22Rv1 (cell line): ENCODE measurements around the gene WDR17.

Source experiments
- ZFX ChIP-seq: fragments of 450-650 bp; IDR thresholded peaks from 2 replicates; pipeline ENCODE4 v1.6.1; 2017; ENCODE audit warnings: antibody characterized with exemption, borderline replicate concordance
- TF ChIP-seq, protein P1 (sequence below): fragments of 450-650 bp; IDR thresholded peaks from 2 replicates; pipeline ENCODE4 v1.5.1; 2017; ENCODE audit warnings: mild to moderate bottlenecking

DNA sequence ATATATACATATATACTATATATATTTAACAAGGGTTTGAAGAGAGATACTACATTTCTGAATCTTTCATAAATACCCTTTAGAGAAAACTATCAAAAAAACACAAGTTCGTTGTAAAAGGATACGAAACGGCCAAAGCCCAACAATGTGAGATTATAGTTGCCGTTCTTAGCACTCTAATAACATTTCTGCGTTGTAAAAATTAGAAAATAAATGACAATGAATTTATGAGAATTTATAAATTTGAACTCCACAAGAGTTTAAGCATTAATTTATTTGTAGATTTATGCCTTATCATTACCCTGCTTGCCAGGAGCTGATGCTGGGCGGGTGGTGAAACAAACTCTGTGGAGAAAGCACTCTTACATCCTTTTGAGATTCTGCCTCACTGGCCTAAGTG is 1.1 kb downstream of the WDR17 start:
- TF ChIP-seq, protein P1, sequence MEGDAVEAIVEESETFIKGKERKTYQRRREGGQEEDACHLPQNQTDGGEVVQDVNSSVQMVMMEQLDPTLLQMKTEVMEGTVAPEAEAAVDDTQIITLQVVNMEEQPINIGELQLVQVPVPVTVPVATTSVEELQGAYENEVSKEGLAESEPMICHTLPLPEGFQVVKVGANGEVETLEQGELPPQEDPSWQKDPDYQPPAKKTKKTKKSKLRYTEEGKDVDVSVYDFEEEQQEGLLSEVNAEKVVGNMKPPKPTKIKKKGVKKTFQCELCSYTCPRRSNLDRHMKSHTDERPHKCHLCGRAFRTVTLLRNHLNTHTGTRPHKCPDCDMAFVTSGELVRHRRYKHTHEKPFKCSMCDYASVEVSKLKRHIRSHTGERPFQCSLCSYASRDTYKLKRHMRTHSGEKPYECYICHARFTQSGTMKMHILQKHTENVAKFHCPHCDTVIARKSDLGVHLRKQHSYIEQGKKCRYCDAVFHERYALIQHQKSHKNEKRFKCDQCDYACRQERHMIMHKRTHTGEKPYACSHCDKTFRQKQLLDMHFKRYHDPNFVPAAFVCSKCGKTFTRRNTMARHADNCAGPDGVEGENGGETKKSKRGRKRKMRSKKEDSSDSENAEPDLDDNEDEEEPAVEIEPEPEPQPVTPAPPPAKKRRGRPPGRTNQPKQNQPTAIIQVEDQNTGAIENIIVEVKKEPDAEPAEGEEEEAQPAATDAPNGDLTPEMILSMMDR, result no peak
- TF ChIP-seq ZFX, result no peak
